Trophoblast cell (in vitro differentiated cells and primary cell): ENCODE results near the gene SPINK4.
A peak's percentile ranks its signal among the peaks of the same experiment; 100 is the strongest.

Experiments
- DNase-seq, 2 donors: peaks; one replicate each; pipeline ENCODE4 v3.0.0-alpha.2; 2016
- H2AFZ ChIP-seq: 2 replicates; pipeline ENCODE4 v1.6.1; 2013; ENCODE audit warnings: low read length, moderate library complexity, mild to moderate bottlenecking; ENCODE audit not compliant: insufficient read depth, poor library complexity
- H2AK5ac ChIP-seq: 2 replicates; pipeline ENCODE4 v1.6.1; 2013; ENCODE audit warnings: mild to moderate bottlenecking, low read length
- H2BK120ac ChIP-seq: 2 replicates; pipeline ENCODE4 v1.6.1; 2013; ENCODE audit warnings: low read length, mild to moderate bottlenecking, moderate library complexity; ENCODE audit not compliant: insufficient read depth, poor library complexity
- H2BK12ac ChIP-seq: 2 replicates; pipeline ENCODE4 v1.6.1; 2013; ENCODE audit warnings: mild to moderate bottlenecking, low read length, moderate library complexity
- H2BK5ac ChIP-seq: 2 replicates; pipeline ENCODE4 v1.6.1; 2013; ENCODE audit warnings: low read length, low read depth, moderate library complexity, mild to moderate bottlenecking; ENCODE audit not compliant: poor library complexity
- H3K14ac ChIP-seq: 2 replicates; pipeline ENCODE4 v1.6.1; 2013; ENCODE audit warnings: mild to moderate bottlenecking, low read length
- H3K18ac ChIP-seq: 2 replicates; pipeline ENCODE4 v1.6.1; 2013; ENCODE audit warnings: mild to moderate bottlenecking, low read length
- H3K23ac ChIP-seq: 2 replicates; pipeline ENCODE4 v1.6.1; 2013; ENCODE audit warnings: low read length
- H3K27ac ChIP-seq: 2 replicates; pipeline ENCODE4 v1.5.1; 2013; ENCODE audit warnings: low read depth, mild to moderate bottlenecking, inconsistent platforms, low read length, moderate library complexity
- H3K27me3 ChIP-seq: 2 replicates; pipeline ENCODE4 v1.6.1; 2013; ENCODE audit warnings: inconsistent platforms, mild to moderate bottlenecking, low read length, moderate library complexity; ENCODE audit not compliant: insufficient read depth
- H3K36me3 ChIP-seq, 2 experiments: 1 replicate in 1 of 2; 2 replicates in 1 of 2; pipeline ENCODE4 v1.6.1; 2013; ENCODE audit warnings: low read length in 2 of 2, mild to moderate bottlenecking in 2 of 2, moderate library complexity in 1 of 2; ENCODE audit not compliant: insufficient read depth in 2 of 2, control insufficient read depth in 1 of 2
- H3K4ac ChIP-seq: 2 replicates; pipeline ENCODE4 v1.6.1; 2013; ENCODE audit warnings: low read depth, mild to moderate bottlenecking, low read length, moderate library complexity
- H3K4me1 ChIP-seq, 2 experiments: 1 replicate in 1 of 2; 2 replicates in 1 of 2; pipeline ENCODE4 v1.6.1; 2013; ENCODE audit warnings: low read length in 2 of 2, mild to moderate bottlenecking in 2 of 2, moderate library complexity in 1 of 2; ENCODE audit not compliant: insufficient read depth in 2 of 2, control insufficient read depth in 1 of 2
- H3K4me2 ChIP-seq: 2 replicates; pipeline ENCODE4 v1.6.1; 2013; ENCODE audit warnings: inconsistent platforms, mild to moderate bottlenecking, low read length, moderate library complexity
- H3K4me3 ChIP-seq: 2 replicates; pipeline ENCODE4 v1.5.1; 2013; ENCODE audit warnings: mild to moderate bottlenecking, low read depth, low read length, inconsistent platforms
- H3K79me1 ChIP-seq: one replicate; pipeline ENCODE4 v1.6.1; 2013; ENCODE audit warnings: low read length
- H3K79me2 ChIP-seq: 2 replicates; pipeline ENCODE4 v1.6.1; 2013; ENCODE audit warnings: low read length, mild to moderate bottlenecking; ENCODE audit not compliant: control insufficient read depth, insufficient read depth, poor library complexity
- H3K9ac ChIP-seq: 2 replicates; pipeline ENCODE4 v1.6.1; 2013; ENCODE audit warnings: mild to moderate bottlenecking, low read length
- H3K9me3 ChIP-seq: 2 replicates; pipeline ENCODE4 v1.6.1; 2013; ENCODE audit warnings: low read depth, mild to moderate bottlenecking, control low read depth, inconsistent platforms, low read length; ENCODE audit not compliant: insufficient read depth
- H4K12ac ChIP-seq: 2 replicates; pipeline ENCODE4 v1.6.1; 2013; ENCODE audit warnings: low read depth, mild to moderate bottlenecking, low read length, moderate library complexity
- H4K8ac ChIP-seq: 2 replicates; pipeline ENCODE4 v1.6.1; 2013; ENCODE audit warnings: low read depth, mild to moderate bottlenecking, low read length, moderate library complexity
- H4K91ac ChIP-seq: one replicate; pipeline ENCODE4 v1.6.1; 2013; ENCODE audit warnings: low read depth, mild to moderate bottlenecking, low read length, moderate library complexity
- WGBS: extraction: QIAGEN DNeasy Blood & Tissue Kit; methylation state at CpG from one replicate; pipeline ENCODE4 v1.1.7; 2013; ENCODE audit warnings: missing lambda C conversion rate; ENCODE audit not compliant: insufficient read length, insufficient coverage; ENCODE audit errors: extremely low coverage; 5-methylcytosine and 5-hydroxymethylcytosine counted together

The SPINK4 gene

DNA sequence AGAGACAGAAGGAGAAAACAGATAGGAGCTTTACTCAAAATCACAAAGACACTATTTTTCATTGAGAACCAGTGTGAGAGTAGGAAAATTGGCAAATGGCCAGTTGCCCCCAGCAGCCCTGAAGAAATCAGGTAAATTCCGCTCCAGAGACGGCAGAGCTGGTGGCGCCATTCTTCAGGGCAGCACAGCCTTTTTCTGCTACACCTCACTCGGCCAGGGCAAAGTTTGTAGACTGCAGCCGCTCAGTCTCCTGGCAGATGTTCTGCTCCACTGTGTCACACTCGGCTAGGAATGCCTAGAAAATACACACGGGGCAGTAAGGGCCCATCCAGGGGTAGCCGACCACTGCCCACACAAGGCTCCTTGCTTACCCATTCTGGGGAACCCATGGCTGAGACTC is 15.0 kb downstream of the SPINK4 start:
- Histone ChIP-seq H3K79me1 (no peaks in the 10 kb centered on the region), H3K23ac (no peak overlapping the region), H4K8ac (no peak overlapping the region), H2AK5ac (no peak overlapping the region), H3K79me2 (peaks cover 2% of the 10 kb centered on the region), H3K18ac (no peak overlapping the region), H3K4me2 (no peak overlapping the region), H3K9ac (no peak overlapping the region), H3K4ac (no peak overlapping the region), H3K27ac (no peak overlapping the region), H3K14ac (no peak overlapping the region), H3K27me3 (no peaks in the 10 kb centered on the region), H3K36me3 (peaks cover 16 to 46% of the 10 kb centered on the region in 2 experiments), H3K9me3 (peaks cover 3% of the 10 kb centered on the region), H2AFZ (no peak overlapping the region), H3K4me3 (no peak overlapping the region), H4K91ac (peak overlapping the region; percentile 1), H2BK120ac (no peak overlapping the region), H2BK5ac (no peak overlapping the region), H4K12ac (no peak overlapping the region), H3K4me1 (no peaks in the 10 kb centered on the region), H2BK12ac (no peak overlapping the region)
- WGBS: no CpG with 5 or more reads among the region's 8 CpGs
- peak; percentile 61 to 75 for DNase-seq

DNA sequence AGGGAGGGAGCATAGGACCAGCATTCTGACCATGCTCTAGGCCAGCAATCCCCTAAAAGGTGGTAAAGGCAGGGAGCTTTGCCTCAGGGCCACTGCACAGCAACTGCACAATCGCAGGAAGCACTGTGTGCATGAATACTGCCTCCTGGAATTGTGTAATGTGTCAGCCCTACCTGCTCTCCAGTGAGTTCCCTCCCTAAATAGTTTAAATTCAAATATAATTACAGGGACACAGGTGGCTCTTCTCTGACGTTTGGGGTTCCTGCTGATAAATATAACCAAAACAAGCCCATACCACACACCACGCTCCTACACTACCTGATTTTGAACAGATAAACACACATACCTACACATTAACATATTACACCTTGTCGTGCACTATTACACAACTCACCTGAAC is 15.5 kb downstream of the SPINK4 start:
- Histone ChIP-seq H4K8ac (no peak overlapping the region), H2BK12ac (no peak overlapping the region), H3K27ac (no peak overlapping the region), H3K14ac (no peak overlapping the region), H2AK5ac (no peak overlapping the region), H3K9ac (no peak overlapping the region), H2AFZ (no peak overlapping the region), H3K79me2 (peaks cover 2% of the 10 kb centered on the region), H2BK5ac (no peak overlapping the region), H3K36me3 (peaks cover 17 to 50% of the 10 kb centered on the region in 2 experiments), H3K4me3 (no peak overlapping the region), H3K79me1 (no peaks in the 10 kb centered on the region), H3K18ac (no peak overlapping the region), H4K91ac (no peak overlapping the region), H3K4me2 (no peak overlapping the region), H3K4ac (no peak overlapping the region), H3K23ac (no peak overlapping the region), H4K12ac (no peak overlapping the region), H3K9me3 (peaks cover 3% of the 10 kb centered on the region), H2BK120ac (no peak overlapping the region), H3K4me1 (no peaks in the 10 kb centered on the region), H3K27me3 (no peaks in the 10 kb centered on the region)
- peak; percentile 94 for DNase-seq
- WGBS: 100% methylated on average over 2 of the region's 4 CpGs

DNA sequence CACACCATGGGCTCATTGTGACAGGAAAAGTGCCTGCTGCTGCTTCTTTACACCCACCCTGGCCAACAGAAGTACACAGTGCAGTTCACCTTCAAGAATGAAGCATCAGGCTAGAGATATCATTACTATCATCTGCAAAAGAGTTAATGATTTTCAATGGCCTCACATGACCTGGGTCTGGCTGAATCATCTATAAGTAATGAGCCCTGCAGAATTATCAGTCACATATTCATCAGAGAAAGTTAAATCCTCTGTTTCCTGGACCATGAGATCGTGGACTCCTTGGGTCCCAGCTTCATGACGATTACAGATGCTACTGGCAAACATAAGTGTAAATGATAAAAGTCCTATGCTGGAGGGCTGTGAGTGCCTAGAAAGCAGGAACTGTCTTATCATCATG is 16.3 kb downstream of the SPINK4 start:
- no peak overlapping the region for H2BK5ac ChIP-seq
- H4K8ac ChIP-seq: no peak overlapping the region
- no peak overlapping the region for H4K12ac ChIP-seq
- peaks cover 3% of the 10 kb centered on the region for H3K9me3 ChIP-seq
- no peaks in the 10 kb centered on the region for H3K4me1 ChIP-seq
- no peak overlapping the region for H3K4ac ChIP-seq
- H3K36me3 ChIP-seq: peaks cover 17 to 50% of the 10 kb centered on the region in 2 experiments
- no peak overlapping the region for H3K27ac ChIP-seq
- H2BK120ac ChIP-seq: no peak overlapping the region
- DNase-seq: no peak
- no peak overlapping the region for H2AK5ac ChIP-seq
- no CpG with 5 or more reads among the region's 2 CpGs for WGBS
- no peaks in the 10 kb centered on the region for H3K27me3 ChIP-seq
- no peak overlapping the region for H3K9ac ChIP-seq
- H3K23ac ChIP-seq: no peak overlapping the region
- no peak overlapping the region for H2BK12ac ChIP-seq
- no peak overlapping the region for H3K14ac ChIP-seq
- H3K79me1 ChIP-seq: no peaks in the 10 kb centered on the region
- no peak overlapping the region for H3K18ac ChIP-seq
- no peak overlapping the region for H4K91ac ChIP-seq
- H2AFZ ChIP-seq: no peak overlapping the region
- H3K4me2 ChIP-seq: no peak overlapping the region
- H3K4me3 ChIP-seq: no peak overlapping the region
- H3K79me2 ChIP-seq: peaks cover 2% of the 10 kb centered on the region

- H4K8ac ChIP-seq: no peak overlapping the region
- H3K36me3 ChIP-seq: peaks cover 17 to 50% of the 10 kb centered on the region in 2 experiments
- no peak overlapping the region for H3K14ac ChIP-seq
- WGBS: no CpG with 5 or more reads among the region's 4 CpGs
- H3K18ac ChIP-seq: no peak overlapping the region
- H3K4me3 ChIP-seq: no peak overlapping the region
- no peak overlapping the region for H3K27ac ChIP-seq
- H2AK5ac ChIP-seq: no peak overlapping the region
- H3K4me1 ChIP-seq: no peaks in the 10 kb centered on the region
- no peaks in the 10 kb centered on the region for H3K79me1 ChIP-seq
- H2BK120ac ChIP-seq: no peak overlapping the region
- H3K4me2 ChIP-seq: no peak overlapping the region
- H2BK12ac ChIP-seq: no peak overlapping the region
- no peak overlapping the region for H3K23ac ChIP-seq
- H2AFZ ChIP-seq: no peak overlapping the region
- peaks cover 3% of the 10 kb centered on the region for H3K9me3 ChIP-seq
- no peak overlapping the region for H3K9ac ChIP-seq
- H3K79me2 ChIP-seq: peaks cover 2% of the 10 kb centered on the region
- no peak overlapping the region for H3K4ac ChIP-seq
- H4K12ac ChIP-seq: no peak overlapping the region
- DNase-seq: no peak
- H2BK5ac ChIP-seq: no peak overlapping the region
- H4K91ac ChIP-seq: no peak overlapping the region
- no peaks in the 10 kb centered on the region for H3K27me3 ChIP-seq
Observed at GRCh38 chr9:33257276-33257675, 17.3 kb downstream of the SPINK4 start.
